GM12878 (cell line): ENCODE measurements around the gene ASTL. TPM values are rescaled to one million over a fixed set of nuclear protein-coding genes. Genes with fewer than 3 reads are reported as not detected.
A peak's percentile ranks its signal among the peaks of the same experiment; 100 is the strongest.

Experiments used
- ATAC-seq: fragments of 200-7000 bp; cut with Tn5 transposase; 3 replicates; pipeline ENCODE4 v1.9.1; 2020; ENCODE audit warnings: mild to moderate bottlenecking, moderate library complexity
- Bru-seq: library from RNA; stranded (reverse); fragments of 400-500 nt; gene quantifications from one replicate; lab custom pipeline; 2021; lab: Mats Ljungman, UMichigan
- BruChase-seq, 2 experiments: library from RNA; stranded (reverse); fragments of 400-500 nt; gene quantifications; one replicate each; lab custom pipeline; 2021; lab: Mats Ljungman, UMichigan
- BruUV-seq: library from RNA; stranded (reverse); fragments of 400-500 nt; replicated peaks from 2 replicates; lab custom pipeline; 2021; lab: Mats Ljungman, UMichigan
- CTCF ChIA-PET: fragments of 300-600 bp; sonication (Branson Sonifier 250); formaldehyde crosslinking; extraction: SDS; loops from one replicate; lab custom pipeline; 2021; ENCODE audit warnings: inconsistent platforms; lab: Yijun Ruan, JAX
- POLR2A ChIA-PET: fragments of 350-600 bp; formaldehyde crosslinking; extraction: SDS; loops from one replicate; lab custom pipeline; 2021; ENCODE audit warnings: inconsistent platforms; lab: Charles Lee
- RAD21 ChIA-PET: fragments of 300-600 bp; sonication (Branson Sonifier 250); formaldehyde crosslinking; loops from one replicate; lab custom pipeline; 2023; ENCODE audit warnings: antibody characterized with exemption; ENCODE audit not compliant: unreplicated experiment; lab: Charles Lee
- SMC1A ChIA-PET: fragments of 300-600 bp; sonication (Branson Sonifier 250); formaldehyde crosslinking; loops from one replicate; lab custom pipeline; 2023; ENCODE audit not compliant: unreplicated experiment, uncharacterized antibody; lab: Charles Lee
- DNase-seq: peaks from one replicate; pipeline ENCODE4 v3.0.0-alpha.2; 2011; ENCODE audit warnings: low read depth, low spot score
- FAIRE-seq: peaks from 3 replicates; lab custom pipeline; 2011; peaks lifted over from hg19 to GRCh38; lab: Jason Lieb, UNC
- H2AFZ ChIP-seq: 2 replicates; pipeline ENCODE4 v1.6.0; 2011; ENCODE audit warnings: low read depth, low read length, control low read depth; ENCODE audit not compliant: control insufficient read depth
- H3K27ac ChIP-seq: 2 replicates; pipeline ENCODE4 v1.5.1; 2011; ENCODE audit warnings: control low read depth; ENCODE audit not compliant: control insufficient read depth, insufficient read depth
- H3K27me3 ChIP-seq, 2 experiments: replicated peaks in 1 of 2; 2 replicates each; pipeline versions ENCODE4 v1.6.0 to v1.6.1; 2011; ENCODE audit warnings: low read length in 1 of 2; ENCODE audit not compliant: control insufficient read depth in 2 of 2, insufficient read depth in 2 of 2
- H3K36me3 ChIP-seq, 2 experiments: 2 replicates each; pipeline ENCODE4 v1.5.1; 2011; ENCODE audit warnings: low read length in 1 of 2; ENCODE audit not compliant: control insufficient read depth in 2 of 2, insufficient read depth in 2 of 2
- H3K4me1 ChIP-seq: 2 replicates; pipeline ENCODE4 v1.6.1; 2011; ENCODE audit warnings: mild to moderate bottlenecking, low read length, moderate library complexity, mixed read lengths; ENCODE audit not compliant: control insufficient read depth, insufficient read depth
- H3K4me2 ChIP-seq: 2 replicates; pipeline ENCODE4 v1.6.0; 2011; ENCODE audit warnings: control low read depth; ENCODE audit not compliant: control insufficient read depth, insufficient read depth
- H3K4me3 ChIP-seq: fragments of 200-600 bp; sonication (generic); 2 replicates; pipeline ENCODE4 v1.5.1; 2016
- H3K79me2 ChIP-seq: 2 replicates; pipeline ENCODE4 v1.6.0; 2011; ENCODE audit warnings: low read length; ENCODE audit not compliant: control insufficient read depth, insufficient read depth
- H3K9ac ChIP-seq: 2 replicates; pipeline ENCODE4 v1.8.0; 2011; ENCODE audit warnings: low read length, control low read depth, mixed read lengths; ENCODE audit not compliant: control insufficient read depth, insufficient read depth
- H3K9me3 ChIP-seq: replicated peaks from 3 replicates; pipeline ENCODE4 v1.5.1; 2011; ENCODE audit warnings: mild to moderate bottlenecking, low read length; ENCODE audit not compliant: control insufficient read depth, insufficient read depth
- H4K20me1 ChIP-seq: 2 replicates; pipeline ENCODE4 v1.6.0; 2011; ENCODE audit not compliant: control insufficient read depth, insufficient read depth
- ATF7 ChIP-seq: fragments of 450-650 bp; IDR thresholded peaks from 2 replicates; pipeline ENCODE4 v1.6.1; 2016; ENCODE audit warnings: low read depth, mild to moderate bottlenecking
- EP300 ChIP-seq, 2 experiments: fragments of 150-350 bp in 1 of 2; IDR thresholded peaks; 2 replicates each; pipeline ENCODE4 v1.6.1; 2011 to 2012; ENCODE audit warnings: low read depth in 2 of 2, low read length in 2 of 2, borderline replicate concordance in 1 of 2, improper control_type of control experiment in 1 of 2, inconsistent platforms in 1 of 2; ENCODE audit not compliant: control insufficient read depth in 1 of 2
- IKZF1 ChIP-seq: fragments of 450-650 bp; conservative IDR thresholded peaks from 2 replicates; pipeline ENCODE4 v1.6.1; 2017; ENCODE audit warnings: antibody characterized with exemption, mild to moderate bottlenecking
- MYC ChIP-seq: IDR thresholded peaks from 2 replicates; pipeline ENCODE4 v1.6.1; 2011; ENCODE audit warnings: mild to moderate bottlenecking, low read length, moderate library complexity, inconsistent platforms; ENCODE audit not compliant: insufficient read depth, insufficient replicate concordance, insufficient read length, severe bottlenecking
- PAX8 ChIP-seq: fragments of 450-650 bp; IDR thresholded peaks from 2 replicates; pipeline ENCODE4 v1.6.1; 2017; ENCODE audit warnings: mild to moderate bottlenecking, moderate library complexity
- RBBP5 ChIP-seq: fragments of 200-600 bp; sonication (generic); conservative IDR thresholded peaks from 2 replicates; pipeline ENCODE4 v1.6.1; 2016
- RCOR1 ChIP-seq: conservative IDR thresholded peaks from 2 replicates; pipeline ENCODE4 v1.6.1; 2012; ENCODE audit warnings: low read depth, low read length, improper control_type of control experiment
- SP1 ChIP-seq: IDR thresholded peaks from one replicate; pipeline ENCODE4 v1.6.1; 2011; ENCODE audit warnings: low read depth, low read length
- STAT1 ChIP-seq: fragments of 450-650 bp; conservative IDR thresholded peaks from 2 replicates; pipeline ENCODE4 v1.6.1; 2014; ENCODE audit warnings: antibody characterized with exemption, mild to moderate bottlenecking
- YY1 ChIP-seq: IDR thresholded peaks from 2 replicates; pipeline ENCODE4 v1.6.1; 2011; ENCODE audit warnings: low read depth, mild to moderate bottlenecking, low read length
- WGBS: methylation state at CpG from one replicate; pipeline ENCODE4 v1.1.6; 2016; ENCODE audit warnings: low lambda C conversion rate; ENCODE audit not compliant: insufficient replicate concordance, insufficient coverage; ENCODE audit errors: missing lambda C conversion rate; 5-methylcytosine and 5-hydroxymethylcytosine counted together
- in situ Hi-C: fragments of 300-500 bp; cut with MboI; formaldehyde crosslinking; loops from 9 replicates; pipeline ENCODE4 v1.14.3; 2018; ENCODE audit warnings: mixed read lengths
- intact Hi-C: fragments of 100-400 bp; cut with micrococcal nuclease; formaldehyde crosslinking; loops from one replicate; pipeline ENCODE4 v1.14.2; 2022; ENCODE audit not compliant: unreplicated experiment
- long read RNA-seq, 2 experiments: library from polyadenylated mRNA; unstranded; transcript quantifications; one replicate each; pipeline ENCODE4 v2.0.0, GENCODE V29; 2019 to 2020
- polyA minus RNA-seq, 3 experiments: library from RNA; depleted of rRNA, polyadenylated mRNA; stranded (reverse); fragments of >200 nt; gene quantifications; 2 replicates each; pipeline ENCODE4 v1.2.3, GENCODE V29; 2011
- polyA plus RNA-seq, 11 experiments: library from polyadenylated mRNA; depleted of rRNA in 4 of 11; unstranded in 6 of 11; stranded (reverse) in 5 of 11; fragments of >200 nt; fragmentation: Nextera tagmentation in 4 of 11; fragmentation: Illumina TruSeq in 1 of 11; extraction: Ambion mirVana in 4 of 11; extraction: Trizol in 1 of 11; gene quantifications; 1 replicate in 1 of 11; 2 replicates in 10 of 11; pipeline versions ENCODE4 v1.2.1 to v1.2.3, GENCODE V29; 2011 to 2016; ENCODE audit warnings: inconsistent platforms in 2 of 11, missing spikeins in 2 of 11, low read depth in 1 of 11
- total RNA-seq, 4 experiments: library from RNA; depleted of rRNA in 3 of 4; stranded (reverse); fragments of >200 nt in 3 of 4; fragmentation: Illumina TruSeq in 1 of 4; extraction: Trizol in 1 of 4; gene quantifications; 2 replicates each; pipeline versions ENCODE4 v1.2.1 to v1.2.3, GENCODE V29; 2013 to 2021
- TF ChIP-seq, protein P1 (sequence below): fragments of 450-650 bp; formaldehyde crosslinking; IDR thresholded peaks from 2 replicates; pipeline ENCODE4 v1.4.0; 2022; ENCODE audit warnings: mild to moderate bottlenecking, moderate library complexity
- TF ChIP-seq, protein P2 (sequence below), 3 experiments: IDR thresholded peaks in 2 of 3; conservative IDR thresholded peaks in 1 of 3; 2 replicates each; pipeline ENCODE4 v1.5.1; 2011; ENCODE audit warnings: low read depth in 3 of 3, low read length in 3 of 3, mild to moderate bottlenecking in 3 of 3, control low read depth in 2 of 3, moderate library complexity in 2 of 3, inconsistent platforms in 1 of 3, mixed read lengths in 1 of 3; ENCODE audit not compliant: control insufficient read depth in 2 of 3, insufficient read depth in 1 of 3; ENCODE audit errors: extremely low read depth in 1 of 3

ASTL gene
- 0.76 and 2.4 TPM in 2 replicates for total RNA-seq (2013; cell fraction: nucleolus; rRNA removed)
- total RNA-seq (2014; rRNA removed) (0.27 and 0.40 TPM in 2 replicates), total RNA-seq (2014; rRNA removed; fragmentation: Illumina TruSeq; extraction: Trizol) (0.54 TPM in 1 of 2 replicates, not detected in the other), total RNA-seq (2021) (0.43 and 1.0 TPM in 2 replicates), polyA plus RNA-seq (2011; rRNA removed) (0.10 and 0.37 TPM in 2 replicates), polyA plus RNA-seq (2014; fragmentation: Illumina TruSeq; extraction: Trizol) (0.24 TPM in 1 of 2 replicates, not detected in the other), polyA plus RNA-seq (2014; fragmentation: Nextera tagmentation; extraction: Ambion mirVana) (not detected), polyA plus RNA-seq (2014; rRNA removed) (0.18 and 0.37 TPM in 2 replicates), polyA plus RNA-seq (2016; fragmentation: Nextera tagmentation; extraction: Ambion mirVana) (not detected), polyA minus RNA-seq (2011; rRNA and poly(A)+ RNA removed) (0.52 and 0.95 TPM in 2 replicates), Bru-seq, nascent RNA (percentile 77 among the genes with signal in this experiment), BruChase-seq, experiment 1, labeled RNA remaining after a 6-hour chase (percentile 47 among the genes with signal in this experiment), BruChase-seq, experiment 2, labeled RNA remaining after a 2-hour chase (percentile 41 among the genes with signal in this experiment)
- 0.72 TPM for polyA plus RNA-seq (2011; ENCODE audit: low read depth)
- 0.34 and 0.53 TPM in 2 replicates for polyA plus RNA-seq (2011; cell fraction: cytosol; rRNA removed)
- 2.4 TPM in 2 replicates for polyA plus RNA-seq (2011; cell fraction: nucleus; rRNA removed)
- 1.3 and 2.0 TPM in 2 replicates for polyA plus RNA-seq (2012)
- polyA minus RNA-seq (2011; cell fraction: cytosol; rRNA and poly(A)+ RNA removed), result not detected in 2 replicates
- 0.77 TPM in 1 of 2 replicates, not detected in the other for polyA minus RNA-seq (2011; cell fraction: nucleus; rRNA and poly(A)+ RNA removed)
- long read RNA-seq, experiment 1, result 0 reads
- long read RNA-seq, experiment 2, result 0 reads

DNA sequence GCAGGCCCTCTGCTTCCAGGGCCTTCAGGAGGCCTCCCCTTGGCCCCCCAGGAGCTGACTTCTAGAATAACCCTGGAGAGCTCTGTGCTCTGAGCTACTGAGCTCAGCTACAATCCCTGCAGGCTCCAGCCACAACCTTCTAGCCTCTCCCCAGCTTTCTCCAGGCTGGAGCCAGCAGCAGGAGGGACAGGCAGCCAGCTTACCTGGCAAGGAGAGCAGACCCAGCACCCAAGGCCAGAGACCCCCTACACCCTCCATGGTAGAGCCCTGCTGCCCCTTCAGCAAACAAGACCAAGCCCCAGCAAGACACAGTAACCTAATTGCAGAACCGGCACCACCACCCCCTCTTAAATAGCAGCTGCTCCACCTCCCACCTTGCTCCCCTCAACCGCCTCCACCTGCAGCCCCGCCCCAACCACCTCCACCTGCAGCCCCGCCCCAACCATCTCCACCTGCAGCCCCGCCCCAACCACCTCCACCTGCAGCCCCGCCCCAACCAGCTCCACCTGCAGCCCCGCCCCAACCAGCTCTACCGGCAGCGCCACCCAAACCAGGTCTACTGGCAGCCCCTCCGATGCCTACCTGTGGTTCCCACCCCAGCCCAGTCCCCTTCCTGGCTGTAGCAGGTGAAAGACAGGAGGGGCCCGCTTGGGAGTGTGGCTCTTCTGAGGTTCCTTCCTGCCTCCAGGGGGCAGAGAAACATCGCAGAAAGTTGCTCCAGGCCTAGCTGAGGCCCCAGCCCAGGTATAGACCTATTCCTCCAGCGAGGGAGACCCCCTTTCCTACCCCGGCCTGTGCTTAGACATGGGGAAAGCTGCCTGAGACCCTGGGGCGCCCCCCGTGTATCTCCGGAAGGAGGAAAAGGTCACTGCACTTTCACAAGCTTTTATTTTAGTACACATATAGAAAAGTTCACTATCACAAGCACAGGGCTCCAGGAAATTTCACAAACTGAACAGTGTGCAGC lies at the start of gene ASTL:
ASTL (minus strand) TSS at position 324 of the 967 bp plus-strand sequence; CDS start at position 258, 66 bp downstream.
- ChIA-PET SMC1A (interaction anchor here (0.8 to 14.4 kb wide), 24 partner anchors 9 to 371 kb away, joined by 3 to 338 read pairs (median 5); no protein-coding TSS in a partner anchor), RAD21 (interaction anchor here (0.6 to 18.1 kb wide), 20 partner anchors 8 to 191 kb away, joined by 3 to 463 read pairs (median 7); partner anchors contain the start of gene CIAO1), POLR2A (interaction anchor here (0.7 to 3.9 kb wide), 8 partner anchors 9 to 64 kb away, joined by 3 to 31 read pairs (median 6); no protein-coding TSS in a partner anchor), CTCF (interaction anchor here (0.5 to 14.4 kb wide), 37 partner anchors 8 to 372 kb away, joined by 3 to 535 read pairs (median 6); partner anchors contain the start of genes ADRA2B, ITPRIPL1 and STARD7)
- H3K79me2 ChIP-seq, result peaks cover 9% of the 10 kb centered on the region
- no TSS peak for BruUV-seq
- no peak within 1 kb of the TSS for H3K27ac ChIP-seq
- peaks cover under 1 to 3% of the 10 kb centered on the region in 2 experiments; a peak in 2 of 4 replicates for H3K36me3 ChIP-seq
- no peak within 1 kb of the TSS for H3K4me3 ChIP-seq
- in situ Hi-C loops, result no loop called here
- no peaks in the 10 kb centered on the region for H3K9me3 ChIP-seq
- no peaks in the 10 kb centered on the region; a peak in 1 of 4 replicates for H3K27me3 ChIP-seq
- DNase-seq, result no peak
- H3K4me1 ChIP-seq, result peaks cover 13% of the 10 kb centered on the region
- intact Hi-C loops, result loop anchor here (1.0 to 2.0 kb wide), 2 partner anchors 36 to 126 kb away; partner anchors contain the start of gene TMEM127
- 3% methylated on average over 10 of the region's 17 CpGs for WGBS
- ATAC-seq, result peak; percentile 37
- no peak within 1 kb of the TSS; the same call in 1 of the 2 replicates for H3K4me2 ChIP-seq
- no peak for FAIRE-seq
- no peaks in the 10 kb centered on the region for H4K20me1 ChIP-seq
- no peak within 1 kb of the TSS for H3K9ac ChIP-seq
- H2AFZ ChIP-seq, result no peak within 1 kb of the TSS
- no peak for TF ChIP-seq STAT1
- TF ChIP-seq, protein P1, sequence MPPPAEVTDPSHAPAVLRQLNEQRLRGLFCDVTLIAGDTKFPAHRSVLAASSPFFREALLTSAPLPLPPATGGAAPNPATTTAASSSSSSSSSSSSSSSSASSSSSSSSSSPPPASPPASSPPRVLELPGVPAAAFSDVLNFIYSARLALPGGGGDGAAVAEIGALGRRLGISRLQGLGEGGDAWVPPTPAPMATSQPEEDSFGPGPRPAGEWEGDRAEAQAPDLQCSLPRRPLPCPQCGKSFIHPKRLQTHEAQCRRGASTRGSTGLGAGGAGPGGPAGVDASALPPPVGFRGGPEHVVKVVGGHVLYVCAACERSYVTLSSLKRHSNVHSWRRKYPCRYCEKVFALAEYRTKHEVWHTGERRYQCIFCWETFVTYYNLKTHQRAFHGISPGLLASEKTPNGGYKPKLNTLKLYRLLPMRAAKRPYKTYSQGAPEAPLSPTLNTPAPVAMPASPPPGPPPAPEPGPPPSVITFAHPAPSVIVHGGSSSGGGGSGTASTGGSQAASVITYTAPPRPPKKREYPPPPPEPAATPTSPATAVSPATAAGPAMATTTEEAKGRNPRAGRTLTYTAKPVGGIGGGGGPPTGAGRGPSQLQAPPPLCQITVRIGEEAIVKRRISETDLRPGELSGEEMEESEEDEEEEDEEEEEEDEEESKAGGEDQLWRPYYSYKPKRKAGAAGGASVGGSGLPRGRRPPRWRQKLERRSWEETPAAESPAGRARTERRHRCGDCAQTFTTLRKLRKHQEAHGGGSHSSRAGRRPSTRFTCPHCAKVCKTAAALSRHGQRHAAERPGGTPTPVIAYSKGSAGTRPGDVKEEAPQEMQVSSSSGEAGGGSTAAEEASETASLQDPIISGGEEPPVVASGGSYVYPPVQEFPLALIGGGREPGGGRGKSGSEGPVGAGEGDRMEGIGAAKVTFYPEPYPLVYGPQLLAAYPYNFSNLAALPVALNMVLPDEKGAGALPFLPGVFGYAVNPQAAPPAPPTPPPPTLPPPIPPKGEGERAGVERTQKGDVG, result peak; percentile 30; the same call in 1 of the 2 replicates
- TF ChIP-seq ATF7, result no peak
- no peak for TF ChIP-seq IKZF1
- TF ChIP-seq, protein P2, sequence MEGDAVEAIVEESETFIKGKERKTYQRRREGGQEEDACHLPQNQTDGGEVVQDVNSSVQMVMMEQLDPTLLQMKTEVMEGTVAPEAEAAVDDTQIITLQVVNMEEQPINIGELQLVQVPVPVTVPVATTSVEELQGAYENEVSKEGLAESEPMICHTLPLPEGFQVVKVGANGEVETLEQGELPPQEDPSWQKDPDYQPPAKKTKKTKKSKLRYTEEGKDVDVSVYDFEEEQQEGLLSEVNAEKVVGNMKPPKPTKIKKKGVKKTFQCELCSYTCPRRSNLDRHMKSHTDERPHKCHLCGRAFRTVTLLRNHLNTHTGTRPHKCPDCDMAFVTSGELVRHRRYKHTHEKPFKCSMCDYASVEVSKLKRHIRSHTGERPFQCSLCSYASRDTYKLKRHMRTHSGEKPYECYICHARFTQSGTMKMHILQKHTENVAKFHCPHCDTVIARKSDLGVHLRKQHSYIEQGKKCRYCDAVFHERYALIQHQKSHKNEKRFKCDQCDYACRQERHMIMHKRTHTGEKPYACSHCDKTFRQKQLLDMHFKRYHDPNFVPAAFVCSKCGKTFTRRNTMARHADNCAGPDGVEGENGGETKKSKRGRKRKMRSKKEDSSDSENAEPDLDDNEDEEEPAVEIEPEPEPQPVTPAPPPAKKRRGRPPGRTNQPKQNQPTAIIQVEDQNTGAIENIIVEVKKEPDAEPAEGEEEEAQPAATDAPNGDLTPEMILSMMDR (IDR thresholded peaks at IDR 0.05 in 2 of 3, conservative IDR thresholded peaks at IDR 0.05 in 1 of 3; ENCODE audit: control insufficient read depth in 2 of 3, extremely low read depth in 1 of 3, insufficient read depth in 1 of 3, low read depth in 3 of 3, low read length in 3 of 3), result peak; percentile 67 to 92 (median 71)
- TF ChIP-seq RBBP5, result no peak
- TF ChIP-seq PAX8, result peak; percentile 70; the same call in 1 of the 2 replicates
- peak; percentile 60 for TF ChIP-seq YY1
- TF ChIP-seq EP300 (IDR thresholded peaks at IDR 0.05; ENCODE audit: borderline replicate concordance in 1 of 2, control insufficient read depth in 1 of 2, low read depth in 2 of 2, low read length in 2 of 2), result no peak
- no peak for TF ChIP-seq MYC
- no peak for TF ChIP-seq SP1
- 0 out of 2 replicates have a peak, but pooled peaks have one; percentile 72 for TF ChIP-seq RCOR1
